ENCODE measurements around the gene ZNF823.
"Not testable (repeated sequence)": the region's sequence is repeated elsewhere in the genome, so short reads cannot be mapped to it uniquely, and the experiment has no call there.

ZNF823 gene

DNA sequence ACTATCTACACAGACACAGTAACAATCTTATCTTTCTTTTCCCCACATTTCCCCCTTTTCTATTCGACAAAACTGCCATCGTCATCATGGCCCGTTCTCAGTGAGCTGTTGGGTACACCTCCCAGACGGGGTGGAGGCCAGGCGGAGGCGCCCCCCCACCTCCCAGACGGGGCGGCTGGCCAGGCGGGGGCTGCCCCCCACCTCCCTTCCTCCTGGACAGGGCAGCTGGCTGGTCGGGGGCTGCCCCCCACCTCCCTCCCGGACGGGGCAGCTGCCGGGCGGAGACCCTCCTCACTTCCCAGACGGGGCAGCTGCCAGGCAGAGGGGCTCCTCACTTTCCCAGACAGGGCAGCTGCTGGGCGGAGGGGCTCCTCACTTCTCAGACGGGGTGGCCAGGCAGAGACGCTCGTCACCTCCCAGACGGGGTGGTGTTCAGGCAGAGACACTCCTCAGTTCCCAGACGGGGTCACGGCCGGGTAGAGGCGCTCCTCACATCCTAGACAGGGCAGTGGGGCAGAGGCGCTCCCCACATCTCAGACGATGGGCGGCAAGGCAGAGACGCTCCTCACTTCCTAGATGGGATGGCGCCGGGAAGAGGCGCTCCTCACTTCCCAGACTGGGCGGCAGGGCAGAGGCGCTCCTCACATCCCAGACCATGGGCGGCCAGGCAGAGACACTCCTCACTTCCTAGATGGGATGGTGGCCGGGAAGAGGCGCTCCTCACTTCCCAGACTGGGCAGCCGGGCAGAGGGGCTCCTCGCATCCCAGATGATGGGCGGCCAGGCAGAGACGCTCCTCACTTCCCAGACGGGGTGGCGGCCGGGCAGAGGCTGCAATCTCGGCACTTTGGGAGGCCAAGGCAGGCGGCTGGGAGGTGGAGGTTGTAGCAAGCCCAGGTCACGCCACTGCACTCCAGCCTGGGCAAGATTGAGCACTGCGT, 61.8 kb downstream of the ZNF823 start:
- not testable (repeated sequence) for DNase-seq

DNA sequence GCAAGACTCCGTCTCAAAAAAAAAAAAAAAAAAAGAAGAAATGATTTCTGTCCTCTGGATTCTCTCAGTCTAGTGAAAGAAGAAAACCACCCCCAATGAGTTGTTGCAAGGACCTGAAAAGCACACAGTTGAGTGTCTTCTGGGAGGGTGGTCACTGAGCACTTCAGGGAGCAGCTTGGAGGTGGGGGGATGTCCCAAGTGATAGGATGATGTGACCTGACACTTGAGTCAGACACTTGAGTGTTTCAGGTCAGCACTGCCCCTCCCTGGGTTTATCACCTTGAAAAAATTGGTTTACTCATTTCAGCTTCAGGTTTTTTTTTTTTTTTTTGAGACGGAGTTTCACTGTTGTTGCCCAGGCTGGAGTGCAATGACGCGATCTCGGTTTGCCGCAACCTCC, 63.2 kb downstream of the ZNF823 start:
- no peak for DNase-seq

DNA sequence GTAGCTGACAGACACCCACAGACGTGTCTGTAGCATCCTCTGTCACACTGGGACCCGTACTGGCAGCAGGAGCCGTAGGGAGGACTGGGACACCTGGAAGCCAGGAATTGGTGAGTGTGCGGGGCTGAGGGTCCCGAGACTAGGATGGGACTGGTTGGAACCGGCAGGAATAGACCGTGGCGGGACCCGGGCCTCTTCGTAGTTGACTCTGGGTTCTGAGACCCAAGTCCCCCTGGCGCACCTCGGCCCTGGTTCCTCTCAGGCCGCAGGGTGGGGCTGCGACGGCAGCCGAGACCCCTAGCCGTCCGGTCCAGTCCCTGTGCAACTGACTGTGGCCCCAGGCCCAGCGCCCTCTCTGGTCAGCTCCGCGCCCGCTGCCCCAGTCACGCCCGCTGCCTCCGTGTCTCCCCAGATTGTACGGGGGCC, 64.7 kb downstream of the ZNF823 start:
- no peak for DNase-seq

DNA sequence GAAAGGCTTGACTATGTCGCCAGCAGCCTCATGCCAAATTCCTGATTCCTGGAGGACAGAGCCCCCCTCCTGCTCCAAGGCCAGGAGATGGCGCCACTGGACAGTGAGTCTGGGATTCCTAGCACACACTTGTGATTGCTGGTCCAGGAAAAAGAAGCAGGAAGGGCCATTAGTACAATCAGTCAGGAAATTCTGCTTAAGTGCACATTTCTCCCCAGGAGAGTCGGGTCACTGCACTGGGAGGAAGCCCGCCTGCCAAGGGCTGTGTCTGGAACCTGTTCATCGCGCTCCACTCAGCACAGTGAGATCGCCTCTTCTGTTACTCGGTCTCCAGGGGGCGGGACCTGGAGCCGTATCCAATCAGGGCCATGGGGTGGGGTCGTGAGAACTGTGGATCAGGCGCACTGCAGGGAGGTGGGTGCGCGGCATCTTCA, 65.1 kb downstream of the ZNF823 start:
- DNase-seq: peak; percentile 17

Data from stimulated activated CD4-positive, alpha-beta T cell treated with anti-CD3 and anti-CD28 coated beads, Interleukin-4, amount 100 ng/mL, for 1 hour (primary cell).